ENCODE data around the gene THSD4.

DNA sequence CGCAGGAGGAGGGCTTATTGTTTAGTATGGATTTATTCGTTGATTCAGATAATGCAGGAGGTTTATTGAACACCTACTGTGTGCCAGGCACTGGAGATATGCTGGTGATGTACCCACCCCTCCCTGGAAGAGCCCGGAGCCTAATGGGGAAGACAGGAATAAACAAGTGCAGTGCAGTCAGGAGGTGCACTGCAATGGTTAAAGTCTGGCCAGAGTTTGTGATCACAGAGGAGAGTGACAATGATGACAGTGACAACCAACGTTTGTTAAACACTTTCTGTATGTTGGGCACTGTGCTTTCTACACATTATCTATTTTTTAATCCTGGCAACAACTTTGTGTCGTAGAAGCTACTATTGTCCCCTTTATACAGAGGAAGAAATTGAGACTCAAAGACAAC is 70.4 kb downstream of the THSD4 start:
- TF ChIP-seq, protein P1, sequence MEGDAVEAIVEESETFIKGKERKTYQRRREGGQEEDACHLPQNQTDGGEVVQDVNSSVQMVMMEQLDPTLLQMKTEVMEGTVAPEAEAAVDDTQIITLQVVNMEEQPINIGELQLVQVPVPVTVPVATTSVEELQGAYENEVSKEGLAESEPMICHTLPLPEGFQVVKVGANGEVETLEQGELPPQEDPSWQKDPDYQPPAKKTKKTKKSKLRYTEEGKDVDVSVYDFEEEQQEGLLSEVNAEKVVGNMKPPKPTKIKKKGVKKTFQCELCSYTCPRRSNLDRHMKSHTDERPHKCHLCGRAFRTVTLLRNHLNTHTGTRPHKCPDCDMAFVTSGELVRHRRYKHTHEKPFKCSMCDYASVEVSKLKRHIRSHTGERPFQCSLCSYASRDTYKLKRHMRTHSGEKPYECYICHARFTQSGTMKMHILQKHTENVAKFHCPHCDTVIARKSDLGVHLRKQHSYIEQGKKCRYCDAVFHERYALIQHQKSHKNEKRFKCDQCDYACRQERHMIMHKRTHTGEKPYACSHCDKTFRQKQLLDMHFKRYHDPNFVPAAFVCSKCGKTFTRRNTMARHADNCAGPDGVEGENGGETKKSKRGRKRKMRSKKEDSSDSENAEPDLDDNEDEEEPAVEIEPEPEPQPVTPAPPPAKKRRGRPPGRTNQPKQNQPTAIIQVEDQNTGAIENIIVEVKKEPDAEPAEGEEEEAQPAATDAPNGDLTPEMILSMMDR (IDR thresholded peaks at IDR 0.05; ENCODE audit: poor library complexity, severe bottlenecking), result no peak
- TF ChIP-seq EP300 (conservative IDR thresholded peaks at IDR 0.05; ENCODE audit: poor library complexity, severe bottlenecking) (no peak), EZH2 (IDR thresholded peaks at IDR 0.05; ENCODE audit: borderline replicate concordance, insufficient read depth, low read length, poor library complexity, severe bottlenecking) (no peak), MXI1 (conservative IDR thresholded peaks at IDR 0.05; ENCODE audit: poor library complexity, severe bottlenecking) (no peak), POLR2AphosphoS5 (IDR thresholded peaks at IDR 0.05) (no peak)

Data from neural cell (in vitro differentiated cells).